D721Med (cell line): ENCODE results near the gene TARS3.

Experiments
- DNase-seq: peaks from one replicate; pipeline ENCODE4 v3.0.0; 2011; ENCODE audit warnings: low spot score; ENCODE audit not compliant: insufficient read length
- FAIRE-seq: peaks from 2 replicates; lab custom pipeline; 2011; peaks lifted over from hg19 to GRCh38; lab: Jason Lieb, UNC
- TF ChIP-seq, protein P1 (sequence below): IDR thresholded peaks from 2 replicates; pipeline ENCODE4 v1.5.1; 2012; ENCODE audit warnings: mild to moderate bottlenecking, control low read depth; ENCODE audit not compliant: insufficient read depth; ENCODE audit errors: missing control alignments

Gene TARS3

DNA sequence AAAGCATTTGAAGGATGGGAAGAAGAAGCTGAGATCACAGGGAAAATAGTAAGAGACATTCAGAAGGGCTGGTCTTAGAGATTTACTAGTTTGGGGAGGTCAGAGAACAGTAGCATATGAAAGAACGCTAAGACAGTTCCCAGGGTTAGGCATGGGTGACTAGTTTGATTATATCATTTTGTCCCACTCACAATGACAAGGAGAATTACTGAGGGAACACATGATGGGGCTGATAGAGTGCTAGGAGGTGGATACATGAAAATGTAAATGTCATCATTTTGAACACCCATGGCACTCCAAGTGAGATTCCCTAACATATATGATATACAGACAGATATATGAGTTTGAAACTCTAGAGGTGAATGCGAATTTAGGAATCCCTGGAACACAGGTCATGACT lies 9.3 kb upstream of the TARS3 start:
- TF ChIP-seq, protein P1, sequence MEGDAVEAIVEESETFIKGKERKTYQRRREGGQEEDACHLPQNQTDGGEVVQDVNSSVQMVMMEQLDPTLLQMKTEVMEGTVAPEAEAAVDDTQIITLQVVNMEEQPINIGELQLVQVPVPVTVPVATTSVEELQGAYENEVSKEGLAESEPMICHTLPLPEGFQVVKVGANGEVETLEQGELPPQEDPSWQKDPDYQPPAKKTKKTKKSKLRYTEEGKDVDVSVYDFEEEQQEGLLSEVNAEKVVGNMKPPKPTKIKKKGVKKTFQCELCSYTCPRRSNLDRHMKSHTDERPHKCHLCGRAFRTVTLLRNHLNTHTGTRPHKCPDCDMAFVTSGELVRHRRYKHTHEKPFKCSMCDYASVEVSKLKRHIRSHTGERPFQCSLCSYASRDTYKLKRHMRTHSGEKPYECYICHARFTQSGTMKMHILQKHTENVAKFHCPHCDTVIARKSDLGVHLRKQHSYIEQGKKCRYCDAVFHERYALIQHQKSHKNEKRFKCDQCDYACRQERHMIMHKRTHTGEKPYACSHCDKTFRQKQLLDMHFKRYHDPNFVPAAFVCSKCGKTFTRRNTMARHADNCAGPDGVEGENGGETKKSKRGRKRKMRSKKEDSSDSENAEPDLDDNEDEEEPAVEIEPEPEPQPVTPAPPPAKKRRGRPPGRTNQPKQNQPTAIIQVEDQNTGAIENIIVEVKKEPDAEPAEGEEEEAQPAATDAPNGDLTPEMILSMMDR, result no peak
- no peak for DNase-seq
- FAIRE-seq, result no peak

DNA sequence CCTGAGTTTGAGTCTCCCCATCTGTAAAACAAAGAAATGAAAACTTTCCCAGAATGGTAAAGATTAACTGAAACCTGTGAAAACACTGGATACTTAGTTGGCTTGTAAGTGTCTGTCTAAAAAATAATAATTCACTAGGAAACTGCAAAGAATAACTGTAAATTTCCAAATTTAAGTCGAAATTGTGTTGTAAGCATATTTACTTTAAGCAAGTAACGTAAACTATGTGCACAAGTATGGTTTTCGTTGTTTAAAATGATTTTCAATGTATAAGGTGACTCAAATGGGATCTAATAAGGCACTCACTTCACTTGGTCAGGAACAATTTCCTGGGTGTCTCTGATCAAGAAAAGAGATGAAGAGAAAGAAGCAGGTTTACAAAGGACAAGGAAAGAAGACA lies 8.5 kb upstream of the TARS3 start:
- no peak for FAIRE-seq
- TF ChIP-seq, protein P1, result no peak
- DNase-seq, result no peak

DNA sequence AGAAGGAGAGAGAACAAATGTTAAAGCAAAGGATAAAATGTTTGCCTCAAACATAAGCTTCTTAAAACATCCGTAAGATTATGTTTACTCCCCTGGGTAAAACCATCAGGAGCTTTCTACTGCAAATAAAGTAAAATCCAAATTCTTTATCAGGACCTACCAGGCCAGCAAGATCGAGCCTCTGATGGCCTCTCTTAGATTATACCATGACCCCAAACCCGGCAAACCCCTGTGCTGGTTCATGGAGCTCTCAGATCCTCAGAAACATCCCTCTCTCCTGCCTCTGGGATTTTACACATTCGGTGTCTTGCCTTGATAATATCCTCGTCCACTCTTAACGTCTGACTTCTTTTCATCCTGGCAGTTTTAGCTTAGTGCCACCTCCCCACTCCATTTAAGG lies 7.5 kb upstream of the TARS3 start:
- FAIRE-seq (peak; percentile 85), DNase-seq (no peak)
- TF ChIP-seq, protein P1, result no peak

DNA sequence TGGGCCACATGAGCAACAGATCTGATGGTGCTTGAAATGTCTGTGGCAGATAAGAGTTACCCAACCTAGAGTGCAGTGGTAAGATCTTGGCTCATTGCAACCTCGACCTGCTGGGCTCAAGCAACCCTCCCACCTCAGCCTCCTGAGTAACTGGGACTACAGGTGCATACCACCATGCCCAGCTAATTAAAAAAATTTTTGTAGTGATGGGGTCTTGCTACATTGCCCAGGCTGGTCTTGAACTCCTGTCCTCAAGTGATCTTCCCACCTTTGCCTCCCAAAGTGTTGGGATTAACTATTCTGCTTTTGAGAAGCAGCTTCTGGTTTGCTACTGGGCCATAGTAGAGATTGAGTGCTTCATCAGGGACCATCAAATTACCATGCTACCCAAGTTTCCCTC lies 2.9 kb upstream of the TARS3 start:
- FAIRE-seq (no peak), DNase-seq (no peak)
- TF ChIP-seq, protein P1, result no peak

DNA sequence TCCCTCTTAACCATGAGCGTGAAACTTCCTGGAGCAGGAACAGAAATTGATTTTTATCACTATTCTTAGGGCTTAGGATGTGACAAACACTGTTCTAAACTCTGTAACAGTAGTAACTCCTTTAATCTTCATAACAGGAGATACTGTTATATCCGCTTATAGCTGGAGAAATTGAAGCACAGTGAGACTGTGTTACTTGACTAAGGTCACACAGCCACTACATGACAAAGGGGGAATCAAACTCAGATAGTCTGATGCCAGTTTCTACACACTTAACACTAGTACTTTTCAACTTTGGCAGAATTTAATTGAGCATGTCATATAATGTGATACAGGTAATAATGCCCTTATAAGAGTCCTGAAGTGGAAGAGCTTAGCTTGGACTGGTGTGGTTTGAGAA lies 800 bp upstream of the TARS3 start:
- FAIRE-seq, result no peak
- TF ChIP-seq, protein P1, result no peak
- no peak for DNase-seq

DNA sequence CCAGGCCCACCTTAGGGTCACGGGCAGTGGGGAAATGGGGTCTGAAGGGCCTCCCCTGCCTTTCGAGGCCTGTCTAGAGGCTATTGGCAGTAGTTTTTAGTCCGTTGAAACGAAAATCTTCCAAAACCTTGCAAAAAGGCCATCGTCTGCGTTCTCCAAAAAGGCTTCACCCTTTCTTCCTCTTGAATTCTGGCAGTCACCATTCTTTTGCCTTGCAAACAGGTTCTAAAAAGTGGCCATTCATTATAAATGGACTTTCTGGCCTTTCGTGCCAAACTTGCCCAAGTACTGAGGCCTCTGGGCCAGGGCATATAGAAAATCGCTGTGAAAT lies 367 bp upstream of the TARS3 start:
- no peak for DNase-seq
- no peak for FAIRE-seq
- TF ChIP-seq, protein P1, result no peak

DNA sequence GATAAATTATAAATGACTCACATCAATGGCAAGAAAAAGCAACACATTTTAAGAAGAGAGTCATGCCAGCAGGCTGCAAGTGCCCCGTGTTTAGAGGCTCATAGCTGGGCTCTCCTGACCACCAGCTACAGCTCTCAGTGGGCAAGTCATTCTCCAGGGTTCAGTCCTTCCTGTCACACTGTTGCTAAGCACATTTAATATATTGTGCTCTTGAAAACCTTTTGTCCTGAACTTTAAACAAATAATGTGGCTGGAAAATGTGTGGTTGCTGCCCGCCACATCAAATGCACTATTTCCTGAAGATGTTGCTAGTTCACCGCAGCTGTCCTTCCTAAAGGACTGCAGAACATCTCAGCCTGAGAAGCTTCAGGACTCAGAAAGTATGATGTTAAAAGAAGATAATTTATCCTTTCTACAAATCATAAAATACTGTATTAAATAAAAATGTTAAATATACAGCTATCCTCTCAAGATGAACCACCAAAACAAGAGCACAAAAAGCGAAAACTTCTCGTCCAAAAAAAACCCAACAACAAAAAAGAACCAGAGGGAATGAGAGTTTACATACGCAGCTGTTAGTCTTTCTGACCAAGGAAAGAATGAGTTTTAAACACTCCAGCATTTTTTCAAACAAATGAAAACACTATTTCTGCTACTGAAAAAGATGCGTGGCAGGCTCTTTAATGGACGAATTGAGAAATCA lies 951 bp downstream of the TARS3 start:
- FAIRE-seq (no peak), DNase-seq (no peak)
- TF ChIP-seq, protein P1, result no peak
